Uterus (tissue), 2 donors: ENCODE results near the gene RGS6.

Experiments used
- CTCF ChIP-seq, 4 experiments: fragments of 200-600 bp in 2 of 4; fragments of 450-650 bp in 2 of 4; sonication (generic) in 2 of 4; IDR thresholded peaks; one replicate each; pipeline ENCODE4 v1.5.1; 2016 to 2019; ENCODE audit warnings: antibody characterized with exemption in 4 of 4, mild to moderate bottlenecking in 2 of 4, moderate library complexity in 1 of 4
- POLR2A ChIP-seq, 2 donors: fragments of 450-650 bp; IDR thresholded peaks; one replicate each; pipeline ENCODE4 v1.6.1; 2016; ENCODE audit warnings: antibody characterized with exemption in 2 of 2, mild to moderate bottlenecking in 1 of 2, moderate library complexity in 1 of 2

DNA sequence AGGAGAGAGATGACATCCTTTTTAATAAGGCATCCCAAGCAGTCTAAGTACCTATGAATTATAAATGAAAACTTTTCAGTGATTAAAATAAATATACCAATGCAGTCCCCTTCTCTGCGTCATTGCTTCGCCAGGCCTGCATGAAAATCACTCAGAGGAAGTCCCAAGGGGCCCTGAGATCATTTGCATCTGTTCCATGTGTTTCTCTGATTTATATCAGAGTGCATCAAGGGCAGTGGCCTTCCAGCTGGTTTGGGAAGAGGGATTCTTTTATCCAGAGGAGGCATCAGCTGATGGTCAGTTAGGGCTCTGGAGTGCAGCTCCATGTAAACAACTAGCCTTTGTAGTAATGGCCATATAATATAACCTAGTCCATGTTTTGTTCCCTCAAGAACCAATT, 210.1 kb downstream of the RGS6 start:
- TF ChIP-seq CTCF (IDR thresholded peaks at IDR 0.05) (no peak), POLR2A (IDR thresholded peaks at IDR 0.05) (no peak)
